GM12801 (cell line): Measurements from ENCODE around the gene ANKRD10.

Source experiments
- TF ChIP-seq, protein P1 (sequence below): IDR thresholded peaks from one replicate; pipeline ENCODE4 v1.5.1; 2011; ENCODE audit warnings: control low read depth; ENCODE audit not compliant: insufficient read length; ENCODE audit errors: extremely low read depth

Gene ANKRD10

DNA sequence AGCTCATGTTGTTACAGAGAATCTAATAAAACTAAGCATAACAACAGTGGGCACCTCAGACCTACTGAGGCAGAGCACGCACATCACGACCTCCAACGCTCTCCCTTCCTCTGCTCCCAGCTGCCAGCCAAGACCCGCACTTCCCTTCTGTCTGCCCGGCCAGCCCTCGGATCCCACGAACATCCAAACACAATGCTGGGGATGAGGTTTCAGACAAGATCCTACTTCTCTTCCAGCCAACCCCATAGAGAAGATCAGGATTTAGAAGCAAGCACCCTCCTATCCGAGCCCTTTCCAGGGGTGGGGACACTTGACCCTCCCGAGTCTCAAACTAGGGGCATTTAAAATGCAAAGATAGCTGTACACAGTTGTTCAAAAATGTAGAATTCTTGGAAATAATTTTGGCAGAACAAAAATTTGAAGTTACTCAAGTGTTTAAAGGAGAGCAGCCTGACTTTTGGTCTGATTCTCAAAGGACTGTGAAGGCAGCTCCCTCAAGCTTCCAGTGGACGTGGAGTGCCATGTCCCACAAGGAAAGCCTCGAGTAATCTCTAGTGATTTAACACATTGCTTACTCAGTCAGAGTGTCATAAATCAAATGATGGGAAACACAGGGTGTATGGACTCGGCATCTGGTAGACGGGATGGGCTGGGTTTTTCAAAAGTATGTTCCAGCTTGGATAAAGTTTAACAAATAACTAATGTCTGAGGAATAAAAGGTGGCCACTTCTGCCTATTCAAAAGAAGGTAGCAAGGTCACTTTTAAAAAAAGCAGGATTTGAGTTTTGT is 32.8 kb downstream of the ANKRD10 start:
- TF ChIP-seq, protein P1, sequence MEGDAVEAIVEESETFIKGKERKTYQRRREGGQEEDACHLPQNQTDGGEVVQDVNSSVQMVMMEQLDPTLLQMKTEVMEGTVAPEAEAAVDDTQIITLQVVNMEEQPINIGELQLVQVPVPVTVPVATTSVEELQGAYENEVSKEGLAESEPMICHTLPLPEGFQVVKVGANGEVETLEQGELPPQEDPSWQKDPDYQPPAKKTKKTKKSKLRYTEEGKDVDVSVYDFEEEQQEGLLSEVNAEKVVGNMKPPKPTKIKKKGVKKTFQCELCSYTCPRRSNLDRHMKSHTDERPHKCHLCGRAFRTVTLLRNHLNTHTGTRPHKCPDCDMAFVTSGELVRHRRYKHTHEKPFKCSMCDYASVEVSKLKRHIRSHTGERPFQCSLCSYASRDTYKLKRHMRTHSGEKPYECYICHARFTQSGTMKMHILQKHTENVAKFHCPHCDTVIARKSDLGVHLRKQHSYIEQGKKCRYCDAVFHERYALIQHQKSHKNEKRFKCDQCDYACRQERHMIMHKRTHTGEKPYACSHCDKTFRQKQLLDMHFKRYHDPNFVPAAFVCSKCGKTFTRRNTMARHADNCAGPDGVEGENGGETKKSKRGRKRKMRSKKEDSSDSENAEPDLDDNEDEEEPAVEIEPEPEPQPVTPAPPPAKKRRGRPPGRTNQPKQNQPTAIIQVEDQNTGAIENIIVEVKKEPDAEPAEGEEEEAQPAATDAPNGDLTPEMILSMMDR = no peak

DNA sequence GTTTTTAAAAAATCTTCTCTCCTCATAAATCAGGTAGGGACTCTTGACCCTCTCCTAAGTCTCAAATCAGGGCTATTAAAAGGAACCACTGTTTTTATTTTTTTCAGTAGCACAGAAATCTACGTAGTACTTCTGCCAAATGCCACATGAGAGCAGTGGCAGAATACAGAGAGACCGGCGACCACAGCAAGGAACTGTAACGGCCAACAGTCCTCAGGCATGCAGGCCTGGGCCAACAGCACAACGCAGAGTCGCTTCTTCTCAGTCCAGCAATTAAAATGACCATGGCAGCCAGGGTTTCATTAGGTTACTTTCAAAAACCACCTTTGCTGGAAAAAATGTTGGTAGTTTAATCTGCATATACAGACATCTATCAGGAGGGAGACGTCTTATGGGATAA is 34.2 kb downstream of the ANKRD10 start:
- TF ChIP-seq, protein P1 = no peak

DNA sequence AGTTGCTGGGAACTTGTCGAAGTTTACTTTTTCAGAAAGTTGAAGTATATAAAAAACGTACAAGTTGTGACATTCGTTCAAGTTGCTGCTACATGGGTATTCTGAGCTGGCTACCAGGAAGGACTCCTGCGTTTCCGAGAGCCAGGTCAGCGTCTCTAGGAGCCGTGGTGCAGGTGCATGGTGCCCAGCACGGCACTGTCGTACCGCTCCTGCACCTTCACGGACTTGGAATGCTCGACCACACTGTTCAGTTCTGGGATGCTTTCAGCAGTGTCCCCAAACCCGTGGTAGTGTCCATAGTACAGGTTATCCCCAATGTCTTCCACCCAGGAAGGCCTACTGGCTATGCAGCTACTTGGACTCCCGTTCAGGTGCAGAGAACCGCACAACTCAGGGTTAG is 35.4 kb downstream of the ANKRD10 start:
- TF ChIP-seq, protein P1 = no peak

DNA sequence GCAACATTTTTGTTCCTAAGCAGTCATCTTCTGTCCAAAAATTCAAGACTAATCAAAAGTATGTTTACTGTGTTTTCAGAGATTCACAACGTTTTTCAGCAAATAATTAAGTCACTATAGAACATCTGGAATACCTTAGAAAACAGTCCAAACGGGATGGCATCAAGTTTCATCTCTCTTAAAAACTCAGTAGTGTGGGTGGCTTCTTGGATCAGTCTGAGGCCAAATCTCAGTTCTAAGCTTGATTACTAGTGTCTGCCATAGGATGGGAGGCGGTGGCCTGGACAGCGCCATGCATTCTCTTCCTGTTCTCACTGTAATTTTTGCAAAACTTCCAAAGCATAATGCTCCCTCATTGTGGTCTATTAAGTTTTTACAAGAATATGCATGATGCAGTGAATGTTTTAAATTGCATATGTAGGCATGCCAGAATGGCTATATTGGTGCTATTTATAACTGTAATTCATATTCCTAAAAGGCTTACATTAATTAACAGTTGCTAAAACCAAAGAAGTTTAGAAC is 37.1 kb downstream of the ANKRD10 start:
- TF ChIP-seq, protein P1 = no peak

DNA sequence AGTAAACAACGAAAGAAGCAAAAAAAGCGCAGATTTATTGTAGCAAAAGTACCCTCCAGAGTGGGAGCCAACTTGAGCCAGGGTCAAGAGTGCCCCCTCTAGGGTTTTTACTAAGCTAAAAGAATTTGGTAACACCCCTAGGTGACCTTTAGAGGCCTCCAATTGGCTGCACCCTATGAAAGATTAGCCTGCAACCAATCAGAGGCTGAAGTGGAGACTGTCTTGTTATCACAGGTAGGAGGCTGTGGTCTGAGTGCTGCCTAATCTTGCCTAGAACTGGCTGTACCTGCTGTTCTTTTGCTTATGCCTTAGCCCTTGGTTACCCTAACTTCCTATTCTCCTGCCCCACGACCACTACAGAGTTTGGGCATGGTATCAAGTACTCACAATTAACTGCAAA is 38.3 kb downstream of the ANKRD10 start:
- TF ChIP-seq, protein P1 = no peak

DNA sequence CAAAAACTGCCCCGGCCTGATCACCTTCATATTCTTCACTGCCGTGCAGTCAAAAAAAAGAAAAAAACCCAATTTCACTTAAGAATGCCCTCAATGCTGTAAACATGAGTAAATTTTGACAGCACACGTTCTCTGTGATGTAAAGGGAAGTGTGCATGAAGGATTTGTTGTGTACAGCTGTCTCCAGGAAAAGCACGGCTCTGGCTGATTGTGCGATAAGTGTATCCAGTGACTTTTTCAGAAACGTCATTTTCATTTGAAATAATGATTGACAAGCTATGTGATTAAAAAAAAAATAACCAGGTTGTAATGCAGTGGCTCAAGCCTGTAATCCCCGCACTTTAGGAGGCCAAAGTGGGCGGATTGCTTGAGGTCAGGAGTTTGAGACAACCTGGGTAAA is 39.6 kb downstream of the ANKRD10 start:
- TF ChIP-seq, protein P1 = no peak

DNA sequence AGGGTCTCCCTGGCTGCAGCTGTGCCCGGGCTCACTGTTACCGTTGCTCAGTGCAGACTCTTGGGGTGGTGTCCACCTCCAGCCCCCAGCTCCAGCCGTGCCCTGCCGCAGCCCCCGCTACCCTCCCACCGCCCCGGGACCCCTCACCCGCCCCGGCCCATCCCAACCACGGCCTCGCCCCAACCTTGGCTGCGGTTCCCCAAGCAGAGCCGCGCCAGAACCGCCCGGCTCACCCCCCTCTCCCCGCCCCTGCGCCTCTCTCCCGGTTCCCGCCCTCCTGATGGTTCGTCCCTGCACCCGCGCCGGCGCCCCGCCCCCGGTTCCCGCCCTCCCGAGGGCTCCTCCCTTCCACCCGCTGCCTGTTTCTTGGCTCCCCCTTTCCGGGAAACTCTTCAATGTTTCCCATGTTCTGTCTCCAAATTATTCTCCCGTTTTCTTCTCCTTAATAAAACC is 40.3 kb downstream of the ANKRD10 start:
- TF ChIP-seq, protein P1 = no peak
